HEK293T (cell line): Measurements from ENCODE around the gene MRPL30.

Experiments
- CTBP1 ChIP-seq: fragments of 450-650 bp; IDR thresholded peaks from 2 replicates; pipeline ENCODE4 v1.6.1; 2016; ENCODE audit warnings: borderline replicate concordance
- ELF4 ChIP-seq: fragments of 450-650 bp; IDR thresholded peaks from 2 replicates; pipeline ENCODE4 v1.6.1; 2017; ENCODE audit warnings: antibody characterized with exemption
- HDGF ChIP-seq: fragments of 450-650 bp; IDR thresholded peaks from 2 replicates; pipeline ENCODE4 v1.6.1; 2017; ENCODE audit warnings: antibody characterized with exemption, borderline replicate concordance
- L3MBTL2 ChIP-seq: fragments of 450-650 bp; conservative IDR thresholded peaks from 2 replicates; pipeline ENCODE4 v1.6.1; 2016; ENCODE audit warnings: mild to moderate bottlenecking
- SP1 ChIP-seq: fragments of 450-650 bp; IDR thresholded peaks from 2 replicates; pipeline ENCODE4 v1.6.1; 2017
- SUZ12 ChIP-seq: fragments of 450-650 bp; IDR thresholded peaks from 2 replicates; pipeline ENCODE4 v1.6.1; 2016; ENCODE audit warnings: mild to moderate bottlenecking
- TARDBP ChIP-seq: fragments of 450-650 bp; IDR thresholded peaks from 2 replicates; pipeline ENCODE4 v1.6.1; 2016
- ZNF384 ChIP-seq: fragments of 450-650 bp; IDR thresholded peaks from 2 replicates; pipeline ENCODE4 v1.6.1; 2016

DNA sequence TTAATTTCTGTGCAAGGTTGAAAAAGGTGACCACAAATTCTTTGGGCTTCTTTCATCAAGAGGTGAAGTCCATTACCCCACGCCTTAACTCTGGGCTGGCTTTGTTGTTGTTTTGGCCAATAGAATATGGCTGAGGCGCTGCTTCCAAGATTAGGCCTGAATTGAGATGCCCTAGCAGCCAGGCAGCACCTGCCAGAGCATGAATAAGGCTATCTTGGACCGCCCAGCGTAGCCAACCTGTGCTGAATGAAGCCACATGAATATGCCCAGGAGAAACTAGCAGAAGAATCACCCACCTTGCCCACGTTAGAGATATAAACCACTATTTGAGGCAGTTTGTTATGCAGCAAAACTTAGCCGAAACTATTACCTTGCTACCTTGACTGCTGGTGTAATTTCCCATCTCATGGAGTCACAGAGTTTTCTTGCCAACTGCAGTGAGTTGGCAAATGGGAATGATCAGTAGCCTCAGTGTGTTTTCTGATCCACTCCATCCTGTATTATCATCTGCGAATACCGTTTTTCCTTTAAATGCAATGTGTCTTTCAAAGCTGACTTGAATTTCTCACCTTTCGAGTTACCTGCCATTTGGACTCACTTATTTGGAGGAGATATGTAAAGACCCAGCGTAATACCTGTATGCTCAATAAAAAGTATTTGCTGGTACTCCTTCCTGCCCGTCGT lies 26.9 kb upstream of the MRPL30 start:
- TF ChIP-seq L3MBTL2: no peak
- no peak for TF ChIP-seq ELF4
- TF ChIP-seq SUZ12: no peak
- no peak for TF ChIP-seq SP1
- no peak for TF ChIP-seq HDGF
- TF ChIP-seq ZNF384: no peak
- TF ChIP-seq CTBP1: no peak
- no peak for TF ChIP-seq TARDBP
